Right ventricle myocardium inferior (tissue), 1 donor: ENCODE data around the gene NLGN2. TPM values are rescaled to one million over a fixed set of nuclear protein-coding genes. Genes with fewer than 3 reads are reported as not detected.

Source experiments
- ATAC-seq: fragments of 200-7000 bp; cut with Tn5 transposase; one replicate; pipeline ENCODE4 v1.9.1; 2020; ENCODE audit warnings: mild to moderate bottlenecking, moderate library complexity
- DNase-seq: peaks from one replicate; pipeline ENCODE4 v3.0.0; 2021; ENCODE audit errors: missing footprints
- intact Hi-C: fragments of 100-400 bp; cut with DNase I; formaldehyde crosslinking; loops from one replicate; pipeline ENCODE4 v1.11.0; 2022
- total RNA-seq: library from RNA; stranded (reverse); fragmentation: NEBNext Ultra II Directional; extraction: Animal tissue kit (Norgen Biotek cat#: 25700); gene quantifications from one replicate; pipeline ENCODE4 v1.2.1, GENCODE V29; 2021
- donor health status: DM: no; HTN: yes; CAD: no; lungs with severe emphysema.

Gene NLGN2
- total RNA-seq, 1 donor from 2014 or later = 7.0 TPM

GRCh38 chr17:7408252-7408727, 645 bp downstream of the NLGN2 start:
- ATAC-seq (no peak), DNase-seq (no peak)
- intact Hi-C loops = no loop called here

DNA sequence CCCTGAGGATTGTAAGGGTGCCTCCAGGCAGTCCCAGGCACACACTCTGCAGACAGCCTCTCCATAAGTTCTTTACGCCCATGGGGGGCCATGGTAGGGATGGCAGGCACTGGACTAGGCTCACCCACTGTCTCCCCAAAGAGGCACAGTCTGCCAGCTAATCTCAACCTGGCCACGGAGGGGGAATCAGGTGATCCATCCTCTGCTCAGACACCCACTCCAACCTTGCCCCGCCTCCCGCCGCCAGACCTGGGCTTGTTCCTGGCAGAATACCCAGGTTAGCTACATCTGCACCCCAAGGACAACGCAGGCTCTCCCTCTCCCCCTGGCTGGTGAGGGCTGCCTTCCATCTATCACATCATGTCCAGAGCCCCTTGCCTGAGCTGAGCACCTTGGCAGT, 1.2 kb downstream of the NLGN2 start:
- intact Hi-C loops = no loop called here
- ATAC-seq = no peak
- no peak for DNase-seq

- DNase-seq (no peak), ATAC-seq (no peak)
- intact Hi-C loops = no loop called here
Observed at GRCh38 chr17:7409716-7410115, 2.1 kb downstream of the NLGN2 start.

- DNase-seq (no peak), ATAC-seq (no peak)
- intact Hi-C loops = no loop called here
Observed at GRCh38 chr17:7410634-7411426, 3.2 kb downstream of the NLGN2 start.

GRCh38 chr17:7411427-7411750, 3.7 kb downstream of the NLGN2 start:
- intact Hi-C loops = no loop called here
- ATAC-seq (no peak), DNase-seq (no peak)

GRCh38 chr17:7413346-7413985, 5.8 kb downstream of the NLGN2 start:
- intact Hi-C loops = no loop called here
- ATAC-seq (no peak), DNase-seq (no peak)

- ATAC-seq (no peak), DNase-seq (no peak)
- intact Hi-C loops = no loop called here
Observed at GRCh38 chr17:7414837-7415236, 7.2 kb downstream of the NLGN2 start.

DNA sequence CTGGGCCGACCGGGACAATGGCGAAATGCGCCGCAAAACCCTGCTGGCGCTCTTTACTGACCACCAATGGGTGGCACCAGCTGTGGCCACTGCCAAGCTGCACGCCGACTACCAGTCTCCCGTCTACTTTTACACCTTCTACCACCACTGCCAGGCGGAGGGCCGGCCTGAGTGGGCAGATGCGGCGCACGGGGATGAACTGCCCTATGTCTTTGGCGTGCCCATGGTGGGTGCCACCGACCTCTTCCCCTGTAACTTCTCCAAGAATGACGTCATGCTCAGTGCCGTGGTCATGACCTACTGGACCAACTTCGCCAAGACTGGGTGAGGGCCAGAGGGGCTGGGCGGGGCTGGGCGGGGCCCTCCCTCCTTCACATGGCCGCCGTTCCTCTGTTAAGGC, 8.1 kb downstream of the NLGN2 start:
- intact Hi-C loops = no loop called here
- ATAC-seq = no peak
- DNase-seq = no peak

GRCh38 chr17:7416323-7416722, 8.7 kb downstream of the NLGN2 start:
- intact Hi-C loops = no loop called here
- DNase-seq = no peak
- no peak for ATAC-seq

- no peak for DNase-seq
- intact Hi-C loops = no loop called here
- no peak for ATAC-seq
Observed at GRCh38 chr17:7417056-7417655, 9.5 kb downstream of the NLGN2 start.

- no peak for DNase-seq
- no peak for ATAC-seq
- intact Hi-C loops = no loop called here
Observed at GRCh38 chr17:7418472-7419152, 11.0 kb downstream of the NLGN2 start.

DNA sequence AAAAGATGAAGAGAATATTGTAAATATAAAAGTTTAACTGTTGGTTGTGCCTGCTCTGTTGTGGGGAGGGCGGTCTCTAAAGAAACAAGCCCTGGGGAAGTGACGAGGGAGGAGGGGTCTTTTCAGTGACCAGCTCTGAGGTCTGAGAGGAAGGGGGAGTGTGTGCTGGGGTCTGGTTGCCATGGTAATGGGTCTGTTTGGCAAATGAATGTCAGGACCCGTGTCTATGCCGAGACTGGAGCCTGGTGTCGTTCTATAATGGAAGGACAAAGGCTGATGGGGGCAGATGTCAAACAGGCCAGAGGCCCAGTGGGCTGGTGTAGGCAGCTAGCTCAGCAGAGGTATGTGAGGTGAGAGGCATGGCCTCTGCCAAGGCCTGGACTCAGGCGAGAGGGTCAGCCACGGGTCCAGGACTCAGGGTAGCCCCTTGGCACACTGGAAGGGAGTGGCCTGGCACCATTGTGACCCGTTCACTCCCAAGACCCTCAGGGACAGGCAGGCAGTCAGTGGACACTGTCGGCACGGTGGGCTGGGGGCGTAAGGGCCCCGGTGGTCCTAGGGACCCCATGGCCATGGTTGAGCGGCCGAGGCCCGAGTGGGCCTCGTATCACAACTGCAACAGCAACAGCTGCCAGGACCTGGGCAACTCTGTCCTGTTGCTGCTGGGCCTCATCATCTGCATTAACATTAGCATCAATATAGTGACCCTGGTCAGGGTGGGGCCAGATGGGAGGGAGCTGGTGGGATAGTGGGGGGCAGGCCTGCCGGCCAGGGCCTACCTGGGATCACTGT, 12.4 kb downstream of the NLGN2 start, which contains the start of gene SPEM1:
Gene SPEM1 (plus strand): TSS at position 506 of the 792 bp plus-strand sequence. CDS start 61 bp downstream, at position 567.
- DNase-seq = no peak
- intact Hi-C loops = no loop called here
- no peak for ATAC-seq

DNA sequence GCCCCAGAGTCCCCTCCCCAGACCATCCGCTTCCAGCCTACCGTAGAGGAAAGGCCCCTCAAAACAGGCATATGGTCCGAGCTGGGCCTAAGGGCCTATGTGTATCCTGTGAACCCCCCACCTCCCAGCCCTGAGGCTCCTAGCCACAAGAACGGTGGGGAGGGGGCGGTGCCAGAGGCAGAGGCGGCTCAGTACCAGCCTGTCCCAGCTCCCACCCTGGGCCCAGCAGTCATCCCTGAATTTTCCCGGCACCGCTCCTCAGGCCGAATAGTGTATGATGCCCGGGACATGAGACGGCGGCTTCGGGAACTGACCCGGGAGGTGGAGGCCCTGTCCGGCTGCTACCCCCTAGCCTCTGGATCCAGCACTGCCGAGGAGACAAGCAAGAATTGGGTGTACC, 13.5 kb downstream of the NLGN2 start:
- no peak for ATAC-seq
- no peak for DNase-seq
- intact Hi-C loops = no loop called here

DNA sequence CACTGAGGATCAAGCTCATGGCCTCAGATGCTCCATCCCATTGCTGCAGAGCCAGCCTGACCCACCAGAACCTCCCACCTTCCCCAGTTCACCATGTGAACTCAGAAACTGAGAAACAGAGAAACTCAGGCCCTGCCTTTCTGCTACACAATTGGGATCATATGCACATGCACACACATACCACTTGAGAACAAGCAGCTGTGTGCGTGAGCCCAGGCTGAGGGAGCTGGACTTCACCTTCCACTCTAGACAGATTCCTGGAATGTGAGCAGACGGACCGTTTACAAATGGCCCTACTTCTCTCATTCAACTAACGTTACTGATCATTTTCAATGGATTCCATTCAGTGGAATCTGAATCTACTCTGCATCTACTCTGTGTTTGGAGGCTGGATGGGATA, 16.0 kb downstream of the NLGN2 start:
- intact Hi-C loops = no loop called here
- ATAC-seq = no peak
- DNase-seq = no peak

DNA sequence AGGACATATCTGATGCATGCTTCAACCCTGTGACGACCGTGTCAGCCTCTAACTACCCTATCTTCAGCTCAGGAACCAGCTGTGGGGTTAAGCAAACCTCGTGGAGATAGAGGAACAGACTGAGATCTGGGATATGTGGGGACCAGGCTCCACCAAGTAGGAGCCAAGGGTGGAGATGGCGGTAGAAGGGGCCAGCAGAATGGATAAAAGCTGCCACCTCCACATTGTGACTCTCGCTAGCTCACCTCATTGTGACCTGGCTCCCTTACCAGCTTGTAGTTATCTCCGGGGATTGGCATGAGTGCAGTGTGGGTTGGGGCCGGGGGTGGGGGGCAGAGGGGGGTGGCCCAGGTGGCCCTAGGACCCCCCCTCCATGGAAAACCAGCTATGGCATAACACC, 17.7 kb downstream of the NLGN2 start, which contains the start of gene SPEM2:
Gene SPEM2 (plus strand): TSS at position 301 of the 400 bp plus-strand sequence. CDS start 73 bp downstream, at position 374.
- intact Hi-C loops = no loop called here
- DNase-seq = no peak
- ATAC-seq = no peak

GRCh38 chr17:7425756-7426155, 18.1 kb downstream of the NLGN2 start:
- ATAC-seq (no peak), DNase-seq (no peak)
- intact Hi-C loops = no loop called here

DNA sequence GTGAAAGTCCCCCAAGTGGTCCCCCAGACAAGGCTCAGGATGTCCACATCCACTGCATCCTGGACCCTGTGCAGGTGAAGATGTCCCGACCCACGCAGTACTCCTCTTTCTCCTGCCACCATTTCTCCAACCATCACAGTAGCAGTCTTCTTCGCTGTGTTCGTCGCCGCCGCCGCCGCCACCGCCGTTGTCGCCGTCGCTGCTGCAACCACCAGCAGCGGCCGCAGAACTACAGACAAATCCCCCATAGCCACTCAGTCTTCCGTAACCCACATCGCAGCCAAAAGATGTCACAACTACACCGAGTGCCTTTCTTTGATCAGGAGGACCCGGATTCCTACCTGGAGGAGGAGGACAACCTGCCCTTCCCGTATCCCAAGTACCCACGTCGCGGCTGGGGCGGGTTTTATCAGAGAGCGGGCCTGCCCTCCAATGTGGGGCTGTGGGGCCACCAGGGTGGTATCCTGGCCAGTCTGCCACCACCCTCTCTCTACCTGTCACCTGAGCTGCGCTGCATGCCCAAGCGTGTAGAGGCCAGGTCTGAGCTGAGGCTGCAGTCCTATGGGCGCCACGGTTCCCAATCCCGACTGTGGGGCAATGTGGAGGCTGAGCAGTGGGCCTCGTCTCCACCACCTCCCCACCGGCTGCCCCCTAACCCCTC, 18.7 kb downstream of the NLGN2 start:
- intact Hi-C loops = no loop called here
- ATAC-seq (no peak), DNase-seq (no peak)

DNA sequence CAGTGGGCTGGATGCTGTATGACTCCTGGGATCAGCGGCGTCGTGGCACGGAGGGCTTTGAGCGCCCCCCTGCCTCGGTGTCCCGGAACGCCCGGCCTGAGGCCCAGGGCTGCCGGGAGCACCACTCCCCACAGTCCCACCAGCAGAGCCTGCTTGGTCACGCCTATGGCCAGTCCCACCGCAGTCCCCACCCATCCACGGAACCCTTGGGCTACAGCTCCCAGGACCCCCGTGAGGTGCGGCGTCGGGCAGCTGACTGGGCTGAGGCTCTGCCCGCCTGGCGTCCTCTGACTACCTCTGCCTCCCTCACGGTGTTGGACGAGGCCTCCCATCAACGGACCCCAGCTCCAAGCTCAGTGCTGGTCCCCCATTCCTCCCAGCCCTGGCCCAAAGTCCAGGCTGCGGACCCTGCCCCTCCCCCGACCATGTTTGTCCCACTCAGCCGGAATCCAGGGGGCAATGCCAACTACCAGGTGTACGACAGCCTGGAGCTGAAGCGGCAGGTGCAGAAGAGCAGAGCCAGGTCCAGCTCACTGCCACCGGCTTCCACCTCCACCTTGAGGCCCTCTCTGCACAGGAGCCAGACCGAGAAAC, 19.3 kb downstream of the NLGN2 start:
- intact Hi-C loops = no loop called here
- no peak for DNase-seq
- ATAC-seq = no peak
